DOHH2 (cell line): Measurements from ENCODE around the gene TXNDC11.
"Not testable (repeated sequence)": the region's sequence is repeated elsewhere in the genome, so short reads cannot be mapped to it uniquely, and the experiment has no call there.

ENCODE experiments used
- CTCF ChIP-seq: fragments of 200-600 bp; sonication (generic); IDR thresholded peaks from one replicate; pipeline ENCODE4 v1.5.1; 2014; ENCODE audit warnings: antibody characterized with exemption, mild to moderate bottlenecking, low read depth, low read length; ENCODE audit not compliant: poor library complexity, severe bottlenecking
- EZH2phosphoT487 ChIP-seq: fragments of 200-600 bp; sonication (generic); IDR thresholded peaks from 2 replicates; pipeline ENCODE4 v1.6.1; 2017; ENCODE audit warnings: borderline replicate concordance, mild to moderate bottlenecking, antibody characterized with exemption, low read length, moderate library complexity, mixed read lengths

GRCh38 chr16:11784980-11785599 is 42.4 kb upstream of the TXNDC11 start:
- TF ChIP-seq CTCF, EZH2phosphoT487: not testable (repeated sequence)
